ENCODE measurements around the gene CCT8. TPM values are rescaled to one million over a fixed set of nuclear protein-coding genes. Genes with fewer than 3 reads are reported as not detected.

Gene CCT8
- total and polyA plus RNA-seq, 11 donors = 88.8 to 198 (median 110) TPM

DNA sequence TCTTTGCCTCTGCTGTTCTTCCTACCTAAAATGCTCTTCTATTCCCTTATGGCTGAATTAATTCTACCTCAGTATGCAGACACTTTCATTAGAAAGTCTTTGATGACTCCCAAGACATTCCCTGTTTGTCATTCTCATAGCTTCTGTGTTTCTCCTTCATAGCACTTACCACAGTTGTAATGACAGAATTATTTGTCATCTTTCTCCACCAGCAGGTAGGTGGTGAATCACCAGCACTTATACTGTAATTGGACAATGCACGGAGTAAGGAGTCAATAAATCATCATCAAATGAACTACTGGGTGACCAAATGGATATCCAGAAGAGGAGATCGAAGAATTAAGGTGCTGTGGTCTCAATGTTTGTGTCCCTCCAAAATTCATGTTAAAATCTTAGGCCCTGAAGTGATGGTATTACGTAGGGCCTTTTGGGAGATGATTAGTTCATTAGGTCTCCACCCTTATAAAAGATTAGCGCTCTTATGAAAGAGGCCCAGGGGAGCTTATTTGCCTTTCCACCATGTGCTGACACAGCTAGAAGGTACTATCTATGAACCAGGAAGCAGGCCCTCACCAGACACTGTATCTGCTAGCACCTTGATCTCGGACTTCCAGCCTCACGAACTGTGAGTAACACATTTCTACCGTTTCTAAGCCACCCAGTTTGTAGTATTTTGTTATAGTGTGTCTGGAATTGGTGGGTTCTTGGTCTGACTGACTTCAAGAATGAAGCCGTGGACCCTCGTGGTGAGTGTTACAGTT lies 2.4 kb upstream of the CCT8 start:
- intact Hi-C loops (cut with DNase I) = loop anchor here in 2 of 10 donors (5.0 to 10.0 kb wide), 2 partner anchors 221 to 229 kb away; partner anchors contain the start of gene BACH1 (in 1 of the 2)
- Histone ChIP-seq H3K4me3 (no peak overlapping the region), H3K4me1 (peaks cover 6 to 65% (median 23%) of the 10 kb centered on the region in 12 donors), H3K27me3 (no peaks in the 10 kb centered on the region), H3K27ac (peak overlapping the region in 6 of 12 donors; percentile 77 to 88 (median 80)), H3K9me3 (no peaks in the 10 kb centered on the region), H3K36me3 (peaks cover 0 to 2% (median 0%) of the 10 kb centered on the region in 9 donors)
- DNase-seq (no peak), ATAC-seq (no peak)
- WGBS, 4 donors = 92 to 96% (median 94%) methylated on average over 9 of the region's 9 CpGs
- TF ChIP-seq POLR2A (IDR thresholded peaks at IDR 0.05) = no peak
- TF ChIP-seq, protein P1, sequence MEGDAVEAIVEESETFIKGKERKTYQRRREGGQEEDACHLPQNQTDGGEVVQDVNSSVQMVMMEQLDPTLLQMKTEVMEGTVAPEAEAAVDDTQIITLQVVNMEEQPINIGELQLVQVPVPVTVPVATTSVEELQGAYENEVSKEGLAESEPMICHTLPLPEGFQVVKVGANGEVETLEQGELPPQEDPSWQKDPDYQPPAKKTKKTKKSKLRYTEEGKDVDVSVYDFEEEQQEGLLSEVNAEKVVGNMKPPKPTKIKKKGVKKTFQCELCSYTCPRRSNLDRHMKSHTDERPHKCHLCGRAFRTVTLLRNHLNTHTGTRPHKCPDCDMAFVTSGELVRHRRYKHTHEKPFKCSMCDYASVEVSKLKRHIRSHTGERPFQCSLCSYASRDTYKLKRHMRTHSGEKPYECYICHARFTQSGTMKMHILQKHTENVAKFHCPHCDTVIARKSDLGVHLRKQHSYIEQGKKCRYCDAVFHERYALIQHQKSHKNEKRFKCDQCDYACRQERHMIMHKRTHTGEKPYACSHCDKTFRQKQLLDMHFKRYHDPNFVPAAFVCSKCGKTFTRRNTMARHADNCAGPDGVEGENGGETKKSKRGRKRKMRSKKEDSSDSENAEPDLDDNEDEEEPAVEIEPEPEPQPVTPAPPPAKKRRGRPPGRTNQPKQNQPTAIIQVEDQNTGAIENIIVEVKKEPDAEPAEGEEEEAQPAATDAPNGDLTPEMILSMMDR (IDR thresholded peaks at IDR 0.05) = no peak

DNA sequence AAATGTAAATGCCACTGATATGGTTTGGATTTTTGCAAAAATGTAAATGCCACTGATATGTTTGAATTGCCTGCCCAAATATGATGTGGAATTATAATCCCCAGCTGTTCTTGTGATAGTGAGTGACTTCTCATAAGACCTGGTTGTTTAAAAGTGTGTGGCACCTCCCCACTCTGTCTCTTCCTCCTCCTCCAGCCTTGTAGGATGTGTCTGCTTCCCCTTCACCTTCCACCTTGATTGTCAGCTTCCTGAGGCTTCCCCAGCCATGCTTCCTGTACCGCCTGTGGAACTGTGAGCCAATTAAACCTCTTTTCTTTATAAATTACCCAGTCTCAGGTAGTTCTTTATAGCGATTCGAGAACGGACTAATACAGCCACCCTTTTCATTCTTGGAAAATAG lies 1.3 kb upstream of the CCT8 start:
- 89 to 94% (median 91%) methylated on average over 4 of the region's 4 CpGs for WGBS, 4 donors
- Histone ChIP-seq H3K9me3 (no peaks in the 10 kb centered on the region), H3K27me3 (no peaks in the 10 kb centered on the region), H3K4me3 (no peak overlapping the region), H3K27ac (no peak overlapping the region), H3K4me1 (peaks cover 6 to 62% (median 26%) of the 10 kb centered on the region in 12 donors), H3K36me3 (peaks cover 0 to 12% (median 5%) of the 10 kb centered on the region in 9 donors)
- DNase-seq (no peak), ATAC-seq (no peak)
- intact Hi-C loops (cut with DNase I) = loop anchor here in 3 of 10 donors (5.0 to 10.0 kb wide), 3 partner anchors 47 to 230 kb away; partner anchors contain the start of gene BACH1 (in 1 of the 3)
- TF ChIP-seq, protein P1 (IDR thresholded peaks at IDR 0.05) = no peak
- TF ChIP-seq POLR2A (IDR thresholded peaks at IDR 0.05) = no peak

- WGBS, 4 donors = 11 to 15% (median 12%) methylated on average over 9 of the region's 9 CpGs
- TF ChIP-seq POLR2A (IDR thresholded peaks at IDR 0.05) = no peak
- TF ChIP-seq, protein P1 (IDR thresholded peaks at IDR 0.05) = no peak
- H3K4me1 ChIP-seq = peaks cover 6 to 54% (median 25%) of the 10 kb centered on the region in 12 donors
- peak overlapping the region; percentile 84 to 95 (median 90) for H3K27ac ChIP-seq
- H3K9me3 ChIP-seq = no peaks in the 10 kb centered on the region
- intact Hi-C loops (cut with DNase I) = loop anchor here in 2 of 10 donors (5.0 to 10.0 kb wide), 2 partner anchors 47 to 231 kb away; no protein-coding TSS in a partner anchor
- peak overlapping the region; percentile 38 to 99 (median 86) for H3K4me3 ChIP-seq
- H3K27me3 ChIP-seq = no peaks in the 10 kb centered on the region
- DNase-seq (no peak), ATAC-seq (peak; percentile 41 to 54 (median 46))
- H3K36me3 ChIP-seq = peaks cover 0 to 20% (median 13%) of the 10 kb centered on the region in 9 donors
These were observed 544 bp upstream of the CCT8 start for GRCh38 chr21:29074007-29074376.

- Histone ChIP-seq H3K36me3 (peaks cover 0 to 32% (median 24%) of the 10 kb centered on the region in 9 donors), H3K4me1 (peaks cover 6 to 43% (median 25%) of the 10 kb centered on the region in 12 donors), H3K9me3 (no peaks in the 10 kb centered on the region), H3K27me3 (no peaks in the 10 kb centered on the region), H3K27ac (peak overlapping the region in 11 of 12 donors; percentile 86 to 95 (median 91)), H3K4me3 (peak overlapping the region; percentile 38 to 99 (median 86))
- DNase-seq (no peak), ATAC-seq (peak in 1 of 4 donors; percentile 1)
- WGBS, 4 donors = 0 to 1% (median 0%) methylated on average over 13 of the region's 13 CpGs
- intact Hi-C loops (cut with DNase I) = loop anchor here in 3 of 10 donors (2.0 to 10.0 kb wide), 3 partner anchors 46 to 232 kb away; partner anchors contain the start of gene USP16 (in 1 of the 3)
- TF ChIP-seq, protein P1 (IDR thresholded peaks at IDR 0.05) = no peak
- TF ChIP-seq POLR2A (IDR thresholded peaks at IDR 0.05) = no peak
These were observed 601 bp downstream of the CCT8 start for GRCh38 chr21:29072873-29073221.
